ENCODE data around the gene NKX6-2.

The NKX6-2 gene

GRCh38 chr10:132813001-132813401 is 27.1 kb upstream of the NKX6-2 start:
- DNase-seq (ENCODE audit: low read depth, low spot score), result no peak

GRCh38 chr10:132812520-132812919 is 26.6 kb upstream of the NKX6-2 start:
- no peak for DNase-seq (ENCODE audit: low read depth, low spot score)

GRCh38 chr10:132811891-132812481 is 26.0 kb upstream of the NKX6-2 start:
- DNase-seq (ENCODE audit: low read depth, low spot score), result no peak

DNA sequence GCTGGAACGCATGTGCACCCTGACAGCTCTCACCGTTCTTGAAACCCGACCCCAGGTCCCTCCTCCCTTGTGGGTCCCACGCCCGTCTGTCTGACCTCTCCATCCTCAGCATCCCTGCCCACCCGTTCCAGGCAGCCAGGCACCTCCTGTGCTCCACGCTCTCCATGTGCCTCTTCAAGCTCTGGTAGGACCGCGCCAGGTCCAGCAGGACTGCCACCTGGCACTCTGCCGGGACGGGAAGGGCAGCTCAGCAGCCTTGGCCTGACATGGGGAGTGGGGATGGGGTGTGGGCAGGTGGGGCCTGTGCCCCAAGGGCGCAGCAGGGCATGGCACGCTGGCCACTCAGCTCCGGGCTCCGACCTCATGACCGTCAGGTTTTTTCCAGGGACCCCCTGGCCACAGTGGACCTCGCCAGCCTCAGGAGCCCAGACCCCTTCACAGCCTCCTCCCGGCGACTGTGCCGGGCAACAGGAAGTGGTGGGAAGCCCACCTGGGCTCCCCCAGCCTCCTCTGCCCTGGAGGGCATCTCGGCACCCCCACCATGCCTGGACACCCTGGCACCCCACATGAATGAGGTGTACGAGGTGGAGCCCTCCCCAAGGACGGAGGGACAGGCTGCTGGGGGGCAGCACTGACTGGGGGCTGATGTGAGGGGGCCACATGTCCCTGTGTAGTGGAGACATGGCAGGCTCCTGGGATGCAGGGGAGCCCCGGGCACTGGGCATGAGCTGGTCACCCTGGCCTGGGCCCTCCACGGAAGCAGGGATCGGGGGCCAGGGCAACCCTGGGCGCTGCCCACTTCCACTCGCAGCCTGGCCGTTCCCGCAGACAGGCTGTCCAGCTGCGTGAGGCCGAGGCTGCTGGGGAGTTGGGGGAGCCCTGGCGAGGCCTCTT is 25.1 kb upstream of the NKX6-2 start:
- no peak for DNase-seq (ENCODE audit: low read depth, low spot score)

GRCh38 chr10:132810141-132810806 is 24.3 kb upstream of the NKX6-2 start:
- DNase-seq (ENCODE audit: low read depth, low spot score), result no peak

DNA sequence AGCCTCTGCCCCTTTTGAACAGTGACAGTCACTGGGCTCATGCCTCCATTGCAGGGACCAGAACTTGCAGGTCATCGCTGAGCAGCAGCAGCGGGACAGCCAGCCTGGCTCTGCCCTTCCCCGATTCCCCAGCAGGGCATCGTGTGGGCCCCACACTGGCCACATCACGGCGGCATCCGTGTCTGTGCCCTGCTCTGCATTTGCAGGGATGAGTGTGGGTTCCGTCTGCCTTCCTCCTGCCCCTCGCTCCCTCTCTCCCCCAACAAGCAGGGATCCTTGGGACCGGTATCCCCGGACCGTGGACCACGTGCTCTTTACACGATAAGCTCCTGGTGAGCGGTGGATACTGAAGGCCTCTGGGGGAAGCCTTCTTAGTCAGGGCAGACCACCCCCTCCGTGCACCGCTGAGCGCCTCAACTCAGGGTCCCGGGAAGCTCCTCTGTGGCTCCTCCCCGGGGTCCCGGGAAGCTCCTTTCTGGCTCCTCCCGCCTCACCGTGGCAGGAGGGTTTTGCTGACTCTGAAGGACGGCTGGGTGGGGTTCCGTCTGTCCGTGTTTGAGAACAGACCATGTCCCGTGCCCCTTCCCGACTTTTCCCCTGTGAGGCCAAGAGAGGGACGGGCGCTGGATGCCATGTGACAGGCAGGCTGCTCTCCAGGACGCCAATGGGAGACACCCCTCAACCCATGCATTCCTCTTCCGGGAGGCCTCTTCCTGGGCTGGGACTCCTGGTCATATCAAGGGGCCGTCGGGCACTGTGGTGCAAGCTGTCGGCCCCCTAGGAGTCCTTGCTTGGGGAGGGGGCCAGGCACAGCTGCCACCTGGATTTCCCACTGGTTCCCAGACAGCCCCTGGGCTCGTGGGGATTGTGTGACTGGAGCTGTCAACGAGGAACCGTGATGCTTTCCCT is 23.5 kb upstream of the NKX6-2 start:
- no peak for DNase-seq (ENCODE audit: low read depth, low spot score)

- DNase-seq (ENCODE audit: low read depth, low spot score), result no peak
These were observed 22.7 kb upstream of the NKX6-2 start for GRCh38 chr10:132808383-132809231.

DNA sequence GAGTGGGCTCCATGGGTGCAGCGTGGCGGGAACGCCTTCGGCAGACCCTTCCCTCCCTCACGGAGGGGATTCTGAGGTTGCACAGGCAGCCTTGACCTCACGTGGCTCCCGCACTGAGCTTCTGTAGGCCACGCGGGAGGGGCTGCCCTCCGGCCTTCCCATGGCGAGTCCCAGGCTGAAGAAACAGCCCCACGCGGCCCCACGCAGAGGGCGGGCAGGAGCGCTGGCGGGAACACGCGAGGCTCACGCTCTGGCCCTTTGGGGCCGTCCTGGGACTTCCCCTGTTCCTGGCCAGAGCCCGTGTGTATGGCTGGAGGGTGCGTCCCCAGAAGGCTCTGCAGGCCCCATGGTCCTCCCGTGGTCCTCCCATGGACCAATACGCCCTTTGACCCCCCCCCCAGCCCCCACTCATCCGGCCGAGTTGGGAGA is 21.7 kb upstream of the NKX6-2 start:
- no peak for DNase-seq (ENCODE audit: low read depth, low spot score)

DNA sequence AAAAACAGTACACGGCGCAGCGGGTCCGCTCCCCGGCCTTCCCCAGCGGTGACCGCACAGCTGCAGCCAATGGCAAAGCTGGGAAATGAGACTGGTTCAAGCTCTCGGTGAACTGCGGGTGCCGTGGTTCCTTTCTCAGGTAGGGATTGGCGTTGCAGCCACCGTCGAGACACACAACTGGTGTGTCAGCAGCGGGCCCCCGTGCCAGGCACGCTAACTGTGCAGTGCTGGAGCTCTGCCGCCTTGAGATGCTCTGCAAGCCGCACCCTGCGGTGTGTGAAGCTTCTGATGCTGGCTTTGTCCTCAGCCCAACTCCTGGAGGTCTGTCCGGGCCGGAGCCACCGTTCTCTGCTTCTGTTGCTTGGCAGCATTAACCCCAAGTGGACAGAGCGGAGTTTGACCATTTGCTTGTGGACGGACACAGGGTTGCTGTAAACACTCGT is 20.6 kb upstream of the NKX6-2 start:
- DNase-seq (ENCODE audit: low read depth, low spot score), result no peak

GRCh38 chr10:132806110-132806509 is 20.2 kb upstream of the NKX6-2 start:
- DNase-seq (ENCODE audit: low read depth, low spot score), result no peak

DNA sequence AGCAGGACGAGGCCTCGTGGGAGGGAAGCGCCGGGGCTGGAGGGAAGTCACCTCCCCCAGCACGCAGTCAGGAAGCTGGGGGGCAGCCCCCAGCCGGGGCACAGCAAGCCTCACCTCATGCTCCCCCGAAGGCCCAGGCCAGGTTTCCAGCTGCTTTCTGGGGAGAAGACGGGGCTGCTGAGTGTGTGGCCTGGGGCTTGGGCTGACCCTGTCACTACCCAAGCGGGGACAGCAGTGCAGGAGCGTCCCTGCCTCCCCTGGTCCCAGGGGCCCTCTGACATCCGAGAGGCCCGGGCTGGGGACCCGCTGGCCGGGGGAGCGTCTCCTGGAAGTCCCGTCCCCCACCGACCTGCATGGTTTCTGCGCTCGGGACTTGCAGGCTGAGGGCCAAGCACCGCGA is 19.7 kb upstream of the NKX6-2 start:
- no peak for DNase-seq (ENCODE audit: low read depth, low spot score)

DNA sequence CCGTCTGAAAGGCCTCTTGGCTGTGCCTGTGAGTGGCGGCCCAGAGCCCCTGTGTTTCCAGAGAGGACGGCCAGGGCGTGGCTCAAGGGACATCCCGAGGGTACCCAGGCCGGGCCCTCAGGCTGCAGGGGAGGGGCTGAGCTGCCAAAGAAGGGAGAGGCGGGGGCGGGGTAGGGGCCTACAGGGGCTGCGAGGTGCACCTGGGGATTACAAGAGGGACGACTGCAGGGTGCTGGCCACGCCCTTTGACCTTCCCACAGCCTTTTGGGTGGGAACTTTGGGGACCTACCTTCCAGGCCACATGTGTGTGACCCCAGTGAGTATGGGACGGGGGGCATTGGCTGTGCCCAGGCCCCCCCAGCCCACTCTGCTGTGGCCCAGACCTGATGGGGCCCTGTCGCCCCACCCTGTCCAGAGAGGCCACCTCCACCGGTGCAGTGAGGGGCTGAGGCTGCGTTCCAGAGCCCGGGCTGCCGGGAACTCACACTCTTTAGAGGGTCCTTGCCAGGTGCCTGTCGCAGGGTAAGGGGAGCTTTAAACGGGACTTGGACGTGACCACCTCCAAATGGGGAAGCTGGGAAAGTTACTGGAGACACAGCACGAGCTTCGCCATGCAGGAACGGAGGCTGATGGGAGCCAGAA is 19.0 kb upstream of the NKX6-2 start:
- no peak for DNase-seq (ENCODE audit: low read depth, low spot score)

DNA sequence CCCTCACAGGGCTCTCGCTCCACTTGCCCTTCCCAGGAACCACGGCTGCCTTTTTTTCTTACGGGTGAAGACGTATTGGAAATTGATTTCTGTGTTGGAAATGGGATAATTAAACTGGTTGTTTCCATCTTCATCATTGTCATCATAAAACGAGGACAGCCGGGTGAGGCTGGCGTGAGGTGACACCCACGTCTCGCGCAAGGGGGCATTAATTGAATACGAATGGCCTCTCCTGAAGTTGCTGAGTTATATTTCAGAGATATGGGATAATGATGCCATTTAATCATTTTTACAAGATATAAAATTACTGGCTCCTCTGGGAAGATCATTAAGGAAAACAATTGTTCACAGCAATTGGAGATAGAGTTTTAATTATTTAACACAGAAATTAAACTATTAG is 18.3 kb upstream of the NKX6-2 start:
- DNase-seq (ENCODE audit: low read depth, low spot score), result no peak

GRCh38 chr10:132803416-132804210 is 17.7 kb upstream of the NKX6-2 start:
- no peak for DNase-seq (ENCODE audit: low read depth, low spot score)

DNA sequence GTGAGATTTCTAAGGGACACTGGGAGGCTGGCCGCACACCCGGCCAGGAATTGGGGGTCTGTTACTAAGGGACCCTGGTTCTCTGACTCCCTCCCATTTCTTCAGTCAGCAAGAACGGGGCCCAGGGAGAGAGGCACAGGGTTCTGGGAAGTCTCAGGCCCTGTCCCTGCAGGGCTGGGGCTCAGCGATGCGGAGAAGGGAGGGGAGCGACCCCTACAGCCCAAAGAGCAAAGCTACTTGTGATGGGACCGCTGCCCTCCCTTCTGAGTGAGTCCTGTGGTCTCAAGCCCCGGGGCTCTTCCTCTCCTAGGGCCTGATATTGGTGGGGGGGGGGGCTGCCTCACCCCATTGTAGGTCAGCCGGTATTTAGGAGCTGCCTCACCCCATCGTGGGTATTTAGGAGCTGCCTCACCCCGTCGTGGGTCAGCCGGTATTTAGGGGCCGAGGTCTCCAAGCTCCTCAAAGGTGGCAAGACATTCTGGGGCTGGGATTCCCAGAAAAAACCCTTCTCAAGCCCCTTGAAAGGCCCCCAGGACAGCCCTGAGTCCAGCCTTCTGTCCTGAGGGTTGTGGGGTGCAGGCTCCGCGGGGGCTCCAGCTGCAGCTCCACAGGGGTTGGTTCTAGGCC is 16.9 kb upstream of the NKX6-2 start:
- no peak for DNase-seq (ENCODE audit: low read depth, low spot score)

GRCh38 chr10:132802048-132802447 is 16.1 kb upstream of the NKX6-2 start:
- DNase-seq (ENCODE audit: low read depth, low spot score), result no peak

GRCh38 chr10:132799865-132800264 is 13.9 kb upstream of the NKX6-2 start:
- no peak for DNase-seq (ENCODE audit: low read depth, low spot score)

GRCh38 chr10:132798876-132799275 is 12.9 kb upstream of the NKX6-2 start:
- no peak for DNase-seq (ENCODE audit: low read depth, low spot score)

DNA sequence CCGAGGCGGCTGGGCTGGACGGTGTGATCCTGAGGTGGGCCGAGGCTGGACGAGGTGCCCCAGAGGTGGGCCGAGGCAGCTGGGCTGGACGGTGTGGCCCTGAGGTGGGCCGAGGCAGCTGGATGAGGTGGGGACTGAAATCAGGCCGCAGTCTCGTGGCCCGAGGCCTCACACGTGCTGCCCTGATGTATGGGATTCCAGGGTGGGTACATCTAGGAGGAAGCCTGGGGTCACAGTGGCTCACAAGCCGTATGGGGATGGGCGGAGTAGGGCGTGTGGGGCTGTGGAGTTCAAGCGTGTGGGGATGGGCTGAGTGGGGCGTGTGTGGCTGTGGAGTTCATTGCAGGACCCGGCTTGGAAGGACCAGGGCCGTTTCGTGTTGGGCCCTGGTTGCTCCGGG is 12.5 kb upstream of the NKX6-2 start:
- DNase-seq (ENCODE audit: low read depth, low spot score), result no peak
